ENCODE data around the gene BATF.

Gene BATF

DNA sequence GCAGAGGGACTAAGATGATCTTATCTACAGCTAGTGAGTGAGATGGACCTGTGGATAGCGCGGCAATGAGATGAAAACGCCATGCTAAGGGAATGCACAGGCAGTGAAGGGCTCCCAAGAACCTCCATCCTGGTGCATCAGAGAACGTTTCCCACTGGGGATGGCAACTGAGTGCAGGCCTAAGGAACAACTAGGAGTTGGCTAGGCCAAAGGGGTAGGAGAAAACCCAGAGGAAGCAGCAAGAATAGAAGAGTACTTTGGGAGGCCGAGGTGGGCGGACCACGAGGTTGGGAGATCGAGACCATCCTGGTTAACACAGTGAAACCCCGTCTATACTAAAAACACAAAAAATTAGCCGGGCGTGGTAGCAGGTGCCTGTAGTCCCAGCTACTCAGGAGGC lies 24.6 kb upstream of the BATF start:
- in situ Hi-C loops (cut with MboI; ENCODE audit: low pct_unique_long_range_greater_than_20kb, low sequenced_read_pairs, unreplicated experiment): loop anchor here (25.0 kb wide), 1 partner anchor 360 kb away; the partner anchor contains the start of gene NEK9
- no peak for DNase-seq (ENCODE audit: low spot score)
- TF ChIP-seq CTCF (IDR thresholded peaks at IDR 0.05; ENCODE audit: extremely low read depth, insufficient read depth, missing control alignments): no peak

GRCh38 chr14:75499084-75499875 lies 23.0 kb upstream of the BATF start:
- in situ Hi-C loops (cut with MboI; ENCODE audit: low pct_unique_long_range_greater_than_20kb, low sequenced_read_pairs, unreplicated experiment): loop anchor here (25.0 kb wide), 1 partner anchor 362 kb away; the partner anchor contains the start of gene NEK9
- no peak for TF ChIP-seq CTCF (IDR thresholded peaks at IDR 0.05; ENCODE audit: extremely low read depth, insufficient read depth, missing control alignments)
- peak; percentile 70 for DNase-seq (ENCODE audit: low spot score)

DNA sequence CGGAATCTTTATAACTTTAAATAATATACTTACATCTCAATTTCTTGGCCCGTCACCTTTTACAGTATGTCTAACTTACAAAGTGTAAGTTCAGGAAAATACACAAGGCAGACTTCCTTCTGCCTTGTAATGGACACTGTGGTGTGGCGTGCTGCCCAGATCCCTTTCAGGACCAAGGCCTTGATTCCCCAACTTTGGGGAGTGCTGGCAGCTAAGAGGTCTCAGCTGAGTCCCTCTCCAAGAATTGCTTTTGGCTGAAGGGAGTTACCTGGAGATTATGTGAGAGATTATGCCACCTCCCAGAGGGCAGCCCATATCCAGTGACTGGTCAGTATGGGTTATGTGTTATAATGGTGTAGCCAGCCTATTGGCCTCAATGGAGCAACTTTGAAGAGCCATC lies 21.2 kb upstream of the BATF start:
- DNase-seq (ENCODE audit: low spot score): no peak
- in situ Hi-C loops (cut with MboI; ENCODE audit: low pct_unique_long_range_greater_than_20kb, low sequenced_read_pairs, unreplicated experiment): no loop called here
- no peak for TF ChIP-seq CTCF (IDR thresholded peaks at IDR 0.05; ENCODE audit: extremely low read depth, insufficient read depth, missing control alignments)

- in situ Hi-C loops (cut with MboI; ENCODE audit: low pct_unique_long_range_greater_than_20kb, low sequenced_read_pairs, unreplicated experiment): no loop called here
- DNase-seq (ENCODE audit: low spot score): no peak
- no peak for TF ChIP-seq CTCF (IDR thresholded peaks at IDR 0.05; ENCODE audit: extremely low read depth, insufficient read depth, missing control alignments)
Observed at GRCh38 chr14:75504411-75504810, 17.9 kb upstream of the BATF start.

- in situ Hi-C loops (cut with MboI; ENCODE audit: low pct_unique_long_range_greater_than_20kb, low sequenced_read_pairs, unreplicated experiment): no loop called here
- DNase-seq (ENCODE audit: low spot score): no peak
- TF ChIP-seq CTCF (IDR thresholded peaks at IDR 0.05; ENCODE audit: extremely low read depth, insufficient read depth, missing control alignments): no peak
Observed at GRCh38 chr14:75506930-75507329, 15.3 kb upstream of the BATF start.

DNA sequence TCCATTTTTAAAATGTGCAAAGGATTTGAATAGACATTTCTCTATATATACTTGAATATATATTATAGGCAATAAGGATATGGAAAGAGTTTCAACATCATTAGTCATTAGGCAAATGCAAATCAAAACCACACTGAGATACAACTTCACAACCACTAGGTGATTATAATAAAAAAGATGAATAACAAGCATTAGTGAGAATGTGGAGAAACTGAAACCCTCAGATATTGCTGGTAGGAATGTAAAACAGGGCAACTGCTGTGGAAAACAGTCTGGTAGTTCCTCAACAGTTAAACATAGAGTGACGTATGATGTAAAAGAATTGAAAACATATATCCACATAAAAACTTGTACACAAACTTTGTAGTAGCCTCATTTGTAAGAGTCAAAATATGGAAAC lies 11.7 kb upstream of the BATF start:
- in situ Hi-C loops (cut with MboI; ENCODE audit: low pct_unique_long_range_greater_than_20kb, low sequenced_read_pairs, unreplicated experiment): no loop called here
- DNase-seq (ENCODE audit: low spot score): no peak
- TF ChIP-seq CTCF (IDR thresholded peaks at IDR 0.05; ENCODE audit: extremely low read depth, insufficient read depth, missing control alignments): no peak

Measured in GM13977 (cell line).